Eye (tissue), 1 donor: ENCODE data around the gene LUZP4.
A peak's percentile ranks its signal among the peaks of the same experiment; 100 is the strongest.
"Not testable (repeated sequence)": the region's sequence is repeated elsewhere in the genome, so short reads cannot be mapped to it uniquely, and the experiment has no call there.

Experiments
- DNase-seq: peaks from one replicate; pipeline ENCODE4 v3.0.0-alpha.2; 2015

The LUZP4 gene

DNA sequence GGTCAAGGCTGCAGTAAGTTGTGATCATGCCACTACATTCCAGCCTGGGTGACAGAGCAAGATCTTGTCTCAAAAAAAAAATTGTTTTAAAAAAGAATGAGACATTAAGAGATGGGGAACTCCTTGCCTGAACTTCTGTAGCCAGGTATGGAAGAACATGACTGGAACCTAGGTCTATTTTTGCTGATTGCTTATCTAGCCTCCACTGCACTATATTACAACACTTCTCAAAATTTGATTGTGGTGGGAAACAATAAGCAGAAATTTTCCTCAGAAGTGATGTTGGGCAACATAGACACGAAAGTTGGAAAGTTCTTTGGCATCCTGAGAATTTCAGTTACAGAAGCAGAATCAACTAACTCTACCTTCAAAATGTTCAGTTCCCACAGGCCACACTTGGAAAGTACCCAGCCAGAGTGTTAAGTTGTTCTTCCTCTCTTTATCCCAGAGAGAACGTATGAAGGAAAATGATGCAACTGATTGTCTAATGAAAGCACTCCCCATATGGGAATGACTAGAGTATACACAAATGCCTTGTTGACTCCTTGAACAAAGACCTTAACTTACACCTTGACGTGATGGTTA, 50.0 kb downstream of the LUZP4 start:
- DNase-seq = no peak

DNA sequence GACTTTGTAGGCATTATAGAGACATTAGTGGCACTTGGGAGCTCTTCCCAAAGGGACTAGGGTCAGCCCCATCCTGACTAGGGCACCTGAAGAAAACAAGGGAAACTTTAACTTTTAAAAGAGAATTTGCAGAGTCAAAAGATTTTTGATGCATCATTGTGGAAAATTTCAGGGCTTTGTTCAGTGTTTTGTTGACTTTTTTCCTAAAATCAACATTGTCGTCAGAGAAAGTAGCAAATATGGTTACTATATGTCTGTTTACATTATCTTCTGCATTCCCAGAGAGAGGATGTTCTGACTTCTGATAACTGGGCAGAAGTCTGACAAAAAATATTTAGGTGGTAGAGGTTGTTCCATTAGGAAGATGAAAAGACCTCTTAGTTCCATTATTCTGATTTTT, 51.9 kb downstream of the LUZP4 start:
- no peak for DNase-seq

DNA sequence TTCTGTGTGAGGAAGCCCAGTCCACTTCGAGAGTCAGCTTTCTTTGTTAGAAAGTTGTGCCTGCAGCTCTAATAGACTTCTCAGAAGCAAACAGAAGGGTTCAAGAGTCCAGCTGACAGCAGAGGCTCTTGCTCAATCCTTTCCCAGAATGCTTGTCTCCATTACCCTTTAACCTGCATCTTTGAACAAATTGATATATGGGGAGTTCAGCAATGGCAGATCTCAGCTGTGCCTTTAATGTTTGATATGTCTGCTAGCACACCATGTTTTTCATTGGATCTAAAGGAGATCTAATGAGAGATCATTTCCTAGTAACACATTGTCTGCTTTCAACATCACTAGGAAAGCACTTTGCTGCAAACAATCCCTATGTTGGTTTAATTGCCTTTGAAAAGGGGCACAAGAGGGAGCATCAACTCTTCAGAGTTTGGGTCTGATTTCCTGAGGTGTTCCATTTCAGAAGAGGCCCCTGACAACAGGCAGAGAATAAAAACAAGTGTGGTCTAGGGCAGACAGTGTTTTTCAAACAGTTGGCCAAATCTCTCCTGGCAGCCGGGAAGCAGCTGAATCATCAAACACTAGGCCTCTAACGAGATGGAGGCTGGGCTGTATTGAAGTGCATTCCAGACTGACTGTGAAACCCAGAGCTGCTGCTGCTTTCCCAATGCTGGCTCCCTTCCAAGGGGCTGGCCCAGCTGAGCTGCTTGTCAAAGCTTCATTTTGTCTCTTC, 55.5 kb downstream of the LUZP4 start:
- DNase-seq = peak; percentile 90

DNA sequence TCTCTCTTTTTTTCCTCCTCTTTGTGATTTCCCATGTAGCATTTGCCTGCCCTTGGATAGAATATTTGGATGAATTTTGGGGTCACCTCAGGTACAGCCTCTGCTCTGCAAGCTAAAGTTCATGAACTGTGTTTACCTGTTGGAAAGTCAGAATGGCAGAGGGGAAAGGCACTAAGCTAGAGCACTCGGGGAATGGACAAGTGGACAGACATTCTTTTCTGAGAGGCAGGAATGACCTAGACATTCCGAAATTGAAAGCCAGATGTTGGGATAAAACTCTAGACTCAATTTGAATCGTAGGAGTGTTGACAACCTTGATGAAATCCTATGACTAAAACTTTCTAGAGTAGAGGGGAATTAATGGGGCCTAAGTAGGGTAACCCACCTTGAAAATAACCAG, 56.1 kb downstream of the LUZP4 start:
- no peak for DNase-seq

DNA sequence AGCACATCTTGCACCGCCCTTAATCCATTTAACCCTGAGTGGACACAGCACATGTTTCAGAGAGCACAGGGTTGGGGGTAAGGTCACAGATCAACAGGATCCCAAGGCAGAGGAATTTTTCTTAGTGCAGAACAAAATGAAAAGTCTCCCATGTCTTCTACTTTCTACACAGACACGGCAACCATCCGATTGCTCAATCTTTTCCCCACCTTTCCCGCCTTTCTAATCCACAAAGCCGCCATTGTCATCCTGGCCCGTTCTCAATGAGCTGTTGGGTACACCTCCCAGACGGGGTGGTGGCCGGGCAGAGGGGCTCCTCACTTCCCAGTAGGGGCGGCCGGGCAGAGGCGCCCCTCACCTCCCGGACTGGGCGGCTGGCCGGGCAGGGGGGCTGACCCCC, 57.2 kb downstream of the LUZP4 start:
- not testable (repeated sequence) for DNase-seq

DNA sequence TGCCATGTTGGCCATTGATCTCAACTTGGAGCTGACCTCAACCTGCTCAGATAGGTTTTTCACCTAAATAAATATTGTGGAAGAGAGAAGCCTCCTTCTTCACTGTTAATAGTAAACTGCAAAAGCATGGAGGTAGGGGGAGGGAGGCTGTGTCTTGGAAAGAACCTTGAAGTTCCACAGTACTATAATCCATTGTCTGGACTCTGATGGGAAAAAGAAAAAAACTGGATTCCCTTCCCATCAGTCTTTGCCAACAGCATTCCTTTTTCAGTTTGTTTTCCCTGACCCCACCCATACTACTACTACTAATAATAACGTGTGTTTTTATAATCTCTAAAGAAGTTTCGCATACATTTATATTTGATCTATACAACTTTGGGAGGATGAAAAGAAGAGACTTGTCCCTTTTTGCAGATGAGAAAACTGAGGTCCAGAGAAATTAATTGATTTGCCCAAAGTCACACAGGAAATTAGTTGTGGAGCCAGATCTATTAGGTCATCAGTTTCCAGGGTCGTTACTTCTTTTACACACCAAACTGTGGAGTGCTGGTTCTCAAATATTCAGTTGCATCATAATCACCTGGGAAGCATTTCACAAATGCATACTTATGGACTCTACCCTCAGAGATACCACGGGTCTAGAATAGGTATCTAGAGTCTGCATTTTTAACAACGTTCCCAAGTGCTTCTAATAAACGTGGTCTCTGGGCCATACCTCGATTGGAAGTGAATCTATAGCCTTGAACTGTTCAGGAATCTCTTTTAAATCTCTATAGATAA, 59.1 kb downstream of the LUZP4 start:
- no peak for DNase-seq

DNA sequence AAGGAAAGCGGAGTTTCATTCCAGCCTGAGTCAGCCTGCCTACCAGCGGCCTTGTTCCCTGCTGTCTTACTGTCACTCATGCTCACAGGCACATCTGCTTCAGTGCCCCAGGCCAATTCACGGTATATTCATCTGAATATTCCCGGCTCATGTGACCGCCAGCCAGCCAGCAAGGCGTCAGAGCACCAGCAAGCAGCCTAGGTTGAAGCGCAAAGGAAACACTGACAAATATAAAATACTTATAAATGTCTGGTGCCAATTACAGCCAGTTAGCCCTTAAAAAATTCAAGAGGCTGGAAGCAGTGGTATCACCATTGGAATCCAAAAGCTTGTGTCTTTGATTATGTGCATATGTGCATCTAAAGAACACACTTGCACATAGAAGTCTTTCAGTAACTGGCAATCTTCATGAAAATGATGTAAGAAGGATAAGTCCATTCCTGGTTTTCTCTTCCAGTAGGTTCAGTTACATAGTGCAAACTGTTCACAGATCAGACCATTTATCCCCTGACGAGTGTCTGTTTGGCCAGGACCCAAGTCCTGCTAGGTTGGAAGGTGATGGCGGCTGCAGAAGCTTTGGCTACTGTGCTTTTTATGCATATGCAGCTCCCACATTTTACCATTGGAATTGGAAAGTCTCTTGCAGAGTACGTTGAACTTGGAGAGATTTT, 61.3 kb downstream of the LUZP4 start:
- peak; percentile 47 for DNase-seq

DNA sequence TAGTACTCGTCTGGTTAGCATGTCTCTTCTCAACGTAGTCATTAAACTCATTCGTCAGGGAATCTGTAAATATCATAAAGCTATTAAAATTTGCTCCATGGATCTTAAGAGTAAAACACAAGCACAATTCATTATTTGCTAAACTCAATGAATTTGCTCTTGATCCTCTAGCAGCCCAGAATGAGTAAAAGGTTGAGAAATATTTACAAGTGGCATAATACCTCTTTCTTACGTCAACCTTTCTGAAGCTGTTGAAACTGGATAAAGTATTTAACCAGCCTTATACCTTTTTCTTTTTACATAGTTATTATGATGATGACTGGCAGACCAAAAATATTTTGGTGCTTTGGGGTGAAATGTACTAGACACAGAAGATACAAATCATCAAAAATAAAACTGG, 66.9 kb downstream of the LUZP4 start:
- no peak for DNase-seq
